Stomach (tissue), 9 donors: ENCODE measurements around the gene BTBD6. TPM values are rescaled to one million over a fixed set of nuclear protein-coding genes. Genes with fewer than 3 reads are reported as not detected.
A peak's percentile ranks its signal among the peaks of the same experiment; 100 is the strongest.

ENCODE experiments used
- DNase-seq, 2 donors: peaks; one replicate each; pipeline versions ENCODE4 v3.0.0 to v3.0.0-alpha.2; 2013 to 2019
- H3K27ac ChIP-seq, 5 donors: fragments of 200-600 bp in 4 of 5; sonication (generic) in 4 of 5; one replicate each; pipeline ENCODE4 v1.5.1; 2013 to 2019; ENCODE audit warnings: mild to moderate bottlenecking in 1 of 5, moderate library complexity in 1 of 5
- H3K27me3 ChIP-seq, 3 donors: fragments of 200-600 bp; sonication (generic); one replicate each; pipeline ENCODE4 v1.5.1; 2017 to 2019; ENCODE audit warnings: mixed run types in 1 of 3
- H3K36me3 ChIP-seq, 4 donors: fragments of 200-600 bp; sonication (generic); 1 replicate in 3 of 4; 2 replicates in 1 of 4; pipeline ENCODE4 v1.5.1; 2016 to 2019
- H3K4me1 ChIP-seq, 4 donors: fragments of 200-600 bp; sonication (generic); one replicate each; pipeline ENCODE4 v1.5.1; 2016 to 2019
- H3K4me3 ChIP-seq, 4 donors: fragments of 200-600 bp; sonication (generic) in 3 of 4; one replicate each; pipeline ENCODE4 v1.5.1; 2016 to 2019; ENCODE audit warnings: mild to moderate bottlenecking in 1 of 4
- H3K9me3 ChIP-seq, 4 donors: fragments of 200-600 bp; sonication (generic); one replicate each; pipeline ENCODE4 v1.5.1; 2016 to 2019
- EP300 ChIP-seq: sonication (generic); formaldehyde crosslinking; IDR thresholded peaks from one replicate; pipeline ENCODE4 v1.6.1; 2017; ENCODE audit warnings: antibody characterized with exemption
- POLR2A ChIP-seq, 4 donors: fragments of 450-650 bp; IDR thresholded peaks; one replicate each; pipeline ENCODE4 v1.6.1; 2016; ENCODE audit warnings: antibody characterized with exemption in 4 of 4, control low read depth in 2 of 4, mild to moderate bottlenecking in 1 of 4, moderate library complexity in 1 of 4
- POLR2AphosphoS5 ChIP-seq, 3 donors: sonication (generic); formaldehyde crosslinking; IDR thresholded peaks; one replicate each; pipeline ENCODE4 v1.6.1; 2016; ENCODE audit warnings: antibody characterized with exemption in 3 of 3
- WGBS, 5 donors: extraction: QIAGEN DNeasy Blood & Tissue Kit in 3 of 5; methylation state at CpG; one replicate each; pipeline versions ENCODE4 v1.1.5 to v1.1.7; 2013 to 2018; 5-methylcytosine and 5-hydroxymethylcytosine counted together
- intact Hi-C: fragments of 100-400 bp; cut with DNase I; formaldehyde crosslinking; loops from one replicate; pipeline ENCODE4 v1.15.1; 2023; ENCODE audit warnings: low total_unique reads
- polyA plus RNA-seq, 3 donors: library from polyadenylated mRNA; stranded (reverse); fragments of 200-250 nt; gene quantifications; one replicate each; pipeline ENCODE4 v1.2.3, GENCODE V29; 2013
- total RNA-seq, 5 donors: library from RNA; depleted of rRNA; stranded (reverse); fragments of >200 nt; gene quantifications; one replicate each; pipeline versions ENCODE4 v1.1.0 to v1.2.3, GENCODE V29; 2014 to 2016
- TF ChIP-seq, protein P1 (sequence below), 7 experiments: fragments of 450-650 bp in 4 of 7; fragments of 200-600 bp in 3 of 7; sonication (generic) in 3 of 7; IDR thresholded peaks; one replicate each; pipeline ENCODE4 v1.5.1; 2016 to 2019; ENCODE audit warnings: antibody characterized with exemption in 7 of 7, control low read depth in 2 of 7, mild to moderate bottlenecking in 1 of 7
- donor health status: healthy with polysubstance abuse.
- donor health status: Bipolar disorder and iron deficiency.
- donor health status: healthy.

The BTBD6 gene
- total and polyA plus RNA-seq, 8 donors = 13.4 to 55.0 (median 38.0) TPM

DNA sequence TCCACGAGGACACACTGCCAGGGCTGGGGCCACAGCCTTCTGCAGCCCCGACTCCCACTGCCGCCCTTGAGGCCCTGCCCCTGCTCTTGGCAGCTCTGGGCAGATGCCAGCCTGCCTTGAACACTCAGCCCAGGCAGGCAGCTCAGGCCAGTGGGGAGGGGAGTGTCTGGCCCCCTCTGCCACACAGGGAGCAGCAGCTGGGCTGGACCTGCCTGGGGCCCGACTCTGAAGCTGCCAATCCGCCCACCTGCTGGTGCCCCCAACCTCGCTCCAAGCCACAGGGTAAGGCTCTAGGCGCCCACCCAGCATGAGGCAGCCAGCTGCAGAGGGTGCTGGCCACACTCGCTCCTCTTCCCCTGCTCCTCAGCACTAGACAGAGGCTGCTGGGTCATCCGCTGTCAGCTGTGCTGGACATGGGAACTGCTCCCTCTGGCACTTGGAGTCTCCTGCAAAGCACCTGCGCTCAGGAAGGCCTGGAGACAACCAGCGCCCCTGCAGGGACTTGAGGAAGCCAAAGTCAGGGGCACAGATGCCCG is 42.6 kb upstream of the BTBD6 start:
- Histone ChIP-seq H3K9me3 (no peaks in the 10 kb centered on the region), H3K36me3 (peaks cover 13 to 22% (median 20%) of the 10 kb centered on the region in 4 donors)
- DNase-seq = peak; percentile 49 to 66

DNA sequence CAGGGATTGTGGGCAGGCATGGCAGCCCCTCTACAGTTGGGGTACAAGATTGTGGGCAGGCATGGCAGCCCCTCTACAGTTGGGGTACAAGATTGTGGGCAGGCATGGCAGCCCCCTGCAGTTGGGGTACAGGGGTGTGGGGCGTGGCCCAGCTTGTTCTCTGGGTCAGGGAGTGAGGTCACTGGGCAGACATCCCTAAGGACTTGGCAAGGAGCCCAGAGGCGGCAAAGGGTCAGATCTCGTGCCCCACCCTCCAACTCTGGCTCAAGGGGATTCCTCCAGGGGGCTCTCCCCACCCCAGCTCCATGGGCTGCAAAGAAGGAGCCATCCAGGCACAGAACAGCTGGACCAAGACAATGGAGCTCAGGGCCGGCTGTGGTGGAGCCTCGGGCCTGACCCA is 41.5 kb upstream of the BTBD6 start:
- intact Hi-C loops = loop anchor here (10.0 kb wide), 1 partner anchor 78 kb away; no protein-coding TSS in a partner anchor
- 21 to 44% (median 30%) methylated on average over 3 to 5 of the region's 5 CpGs for WGBS, 5 donors
- peaks cover 0 to 14% (median 0%) of the 10 kb centered on the region in 3 donors for H3K27me3 ChIP-seq

More for the DNA sequence above, 42.6 kb upstream of the BTBD6 start:
- no peak for TF ChIP-seq POLR2AphosphoS5 (IDR thresholded peaks at IDR 0.05)
- TF ChIP-seq, protein P1, sequence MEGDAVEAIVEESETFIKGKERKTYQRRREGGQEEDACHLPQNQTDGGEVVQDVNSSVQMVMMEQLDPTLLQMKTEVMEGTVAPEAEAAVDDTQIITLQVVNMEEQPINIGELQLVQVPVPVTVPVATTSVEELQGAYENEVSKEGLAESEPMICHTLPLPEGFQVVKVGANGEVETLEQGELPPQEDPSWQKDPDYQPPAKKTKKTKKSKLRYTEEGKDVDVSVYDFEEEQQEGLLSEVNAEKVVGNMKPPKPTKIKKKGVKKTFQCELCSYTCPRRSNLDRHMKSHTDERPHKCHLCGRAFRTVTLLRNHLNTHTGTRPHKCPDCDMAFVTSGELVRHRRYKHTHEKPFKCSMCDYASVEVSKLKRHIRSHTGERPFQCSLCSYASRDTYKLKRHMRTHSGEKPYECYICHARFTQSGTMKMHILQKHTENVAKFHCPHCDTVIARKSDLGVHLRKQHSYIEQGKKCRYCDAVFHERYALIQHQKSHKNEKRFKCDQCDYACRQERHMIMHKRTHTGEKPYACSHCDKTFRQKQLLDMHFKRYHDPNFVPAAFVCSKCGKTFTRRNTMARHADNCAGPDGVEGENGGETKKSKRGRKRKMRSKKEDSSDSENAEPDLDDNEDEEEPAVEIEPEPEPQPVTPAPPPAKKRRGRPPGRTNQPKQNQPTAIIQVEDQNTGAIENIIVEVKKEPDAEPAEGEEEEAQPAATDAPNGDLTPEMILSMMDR (IDR thresholded peaks at IDR 0.05) = no peak
- TF ChIP-seq POLR2A (IDR thresholded peaks at IDR 0.05) = no peak
- no peak for TF ChIP-seq EP300
- no peak overlapping the region for H3K4me3 ChIP-seq
- 28 to 46% (median 35%) methylated on average over 5 to 12 of the region's 12 CpGs for WGBS, 5 donors
- intact Hi-C loops = loop anchor here (10.0 kb wide), 1 partner anchor 79 kb away; no protein-coding TSS in a partner anchor
- peaks cover 31 to 63% (median 55%) of the 10 kb centered on the region in 4 donors for H3K4me1 ChIP-seq
- H3K27me3 ChIP-seq = peaks cover 0 to 25% (median 10%) of the 10 kb centered on the region in 3 donors
- peak overlapping the region in 2 of 5 donors; percentile 20 to 29 for H3K27ac ChIP-seq

DNA sequence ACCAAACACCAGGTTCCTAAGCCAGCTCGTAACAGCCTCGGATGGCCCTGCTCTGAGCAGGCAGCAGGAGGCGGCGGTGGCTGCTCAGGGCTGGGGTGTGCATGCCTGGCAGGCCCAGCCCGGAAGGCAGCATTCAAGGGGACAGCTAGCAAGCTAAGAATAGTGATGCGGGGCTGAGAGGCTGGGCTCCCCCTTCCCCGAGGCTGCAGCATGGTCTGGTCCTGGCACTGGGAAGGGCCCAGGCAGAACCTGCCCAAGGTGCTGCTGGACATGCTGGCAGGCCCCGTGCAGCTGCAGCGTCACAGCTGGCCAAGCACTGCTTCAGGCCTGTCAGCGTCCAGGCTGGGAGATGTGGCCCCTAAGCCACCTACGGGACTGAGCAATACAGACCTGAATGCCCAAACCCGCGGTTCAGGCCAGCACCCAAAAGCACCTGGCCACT is 40.9 kb upstream of the BTBD6 start:
- no peak overlapping the region for H3K27ac ChIP-seq
- TF ChIP-seq POLR2AphosphoS5 (IDR thresholded peaks at IDR 0.05) (no peak), EP300 (no peak), POLR2A (IDR thresholded peaks at IDR 0.05) (no peak)
- TF ChIP-seq, protein P1 (IDR thresholded peaks at IDR 0.05) = no peak

More for the DNA sequence above, 41.5 kb upstream of the BTBD6 start:
- peaks cover 25 to 56% (median 51%) of the 10 kb centered on the region in 4 donors for H3K4me1 ChIP-seq
- peaks cover 17 to 33% (median 31%) of the 10 kb centered on the region in 4 donors for H3K36me3 ChIP-seq
- peak in 1 of 2 donors; percentile 29 for DNase-seq
- no peaks in the 10 kb centered on the region for H3K9me3 ChIP-seq
- H3K27ac ChIP-seq = no peak overlapping the region
- no peak for TF ChIP-seq EP300
- TF ChIP-seq, protein P1 (IDR thresholded peaks at IDR 0.05) = no peak
- no peak overlapping the region for H3K4me3 ChIP-seq

DNA sequence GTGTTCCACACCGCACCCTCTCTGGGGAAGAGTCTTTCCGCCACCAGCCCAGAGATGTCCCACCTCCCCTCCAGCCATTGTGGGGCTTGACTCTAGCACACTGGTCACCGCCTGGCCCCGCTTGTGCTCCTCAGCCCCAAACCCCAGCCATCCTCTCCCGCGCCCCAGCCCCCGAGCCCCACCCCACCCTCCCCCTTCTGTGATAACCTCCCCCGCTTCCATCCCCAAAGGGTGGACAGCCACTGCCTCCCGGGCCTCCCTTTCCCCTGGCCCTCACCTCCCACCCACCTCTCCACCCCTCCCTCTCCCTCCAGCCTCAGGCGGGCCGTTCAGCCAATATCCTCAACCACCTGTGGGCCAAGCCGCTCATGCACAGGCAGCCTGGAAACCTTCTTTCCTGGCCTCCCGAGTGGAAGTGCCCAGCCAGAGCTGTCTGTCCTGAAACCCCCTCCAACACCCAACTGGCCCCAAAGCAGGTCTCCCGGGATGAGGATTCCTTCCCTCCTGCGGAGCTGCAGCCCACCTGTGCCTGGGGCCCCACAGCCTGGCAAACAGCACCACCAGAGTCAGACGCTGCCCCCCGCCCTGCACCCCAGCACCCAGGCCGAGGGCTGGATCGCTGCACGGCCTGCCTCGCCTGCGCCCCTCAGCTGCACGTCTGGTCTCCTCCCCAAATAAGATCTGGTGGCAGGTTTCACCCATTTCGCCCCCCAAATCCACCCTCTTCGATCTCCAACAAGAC is 40.2 kb upstream of the BTBD6 start:
- DNase-seq = no peak
- TF ChIP-seq POLR2A (IDR thresholded peaks at IDR 0.05) = no peak
- TF ChIP-seq EP300 = no peak
- no peak for TF ChIP-seq POLR2AphosphoS5 (IDR thresholded peaks at IDR 0.05)
- TF ChIP-seq, protein P1 (IDR thresholded peaks at IDR 0.05) = no peak
- 89 to 93% (median 90%) methylated on average over 14 to 25 of the region's 25 CpGs for WGBS, 5 donors
- intact Hi-C loops = loop anchor here (10.0 kb wide), 1 partner anchor 77 kb away; no protein-coding TSS in a partner anchor
- H3K27ac ChIP-seq = no peak overlapping the region
- H3K4me1 ChIP-seq = peaks cover 21 to 43% (median 39%) of the 10 kb centered on the region in 4 donors
- H3K9me3 ChIP-seq = no peaks in the 10 kb centered on the region
- peaks cover 17 to 46% (median 43%) of the 10 kb centered on the region in 4 donors for H3K36me3 ChIP-seq
- H3K4me3 ChIP-seq = no peak overlapping the region
- peaks cover 0 to 6% (median 0%) of the 10 kb centered on the region in 3 donors for H3K27me3 ChIP-seq

More for the DNA sequence above, 40.9 kb upstream of the BTBD6 start:
- WGBS, 5 donors = 46 to 72% (median 58%) methylated on average over 3 to 13 of the region's 13 CpGs
- intact Hi-C loops = loop anchor here (10.0 kb wide), 1 partner anchor 77 kb away; no protein-coding TSS in a partner anchor
- H3K36me3 ChIP-seq = peaks cover 17 to 39% (median 37%) of the 10 kb centered on the region in 4 donors
- DNase-seq = peak in 1 of 2 donors; percentile 39
- H3K4me3 ChIP-seq = no peak overlapping the region
- H3K4me1 ChIP-seq = peaks cover 23 to 50% (median 45%) of the 10 kb centered on the region in 4 donors
- H3K9me3 ChIP-seq = no peaks in the 10 kb centered on the region
- peaks cover 0 to 7% (median 0%) of the 10 kb centered on the region in 3 donors for H3K27me3 ChIP-seq
